Calu3 (cell line): Measurements from ENCODE around the gene GBA2. TPM values are rescaled to one million over a fixed set of nuclear protein-coding genes. Genes with fewer than 3 reads are reported as not detected.

Experiments used
- BruUV-seq: library from RNA; stranded (reverse); fragments of 400-500 nt; replicated peaks from 2 replicates; lab custom pipeline; 2021; lab: Mats Ljungman, UMichigan
- CTCF ChIA-PET: fragments of 300-600 bp; sonication (Branson Sonifier 250); formaldehyde crosslinking; loops from one replicate; lab custom pipeline; 2022; ENCODE audit warnings: antibody characterized with exemption; lab: Charles Lee
- DNase-seq: peaks from one replicate; pipeline ENCODE4 v3.0.0; 2022
- H3K27ac Mint-ChIP-seq: one replicate; pipeline ENCODE4 v1.8.0; 2022; ENCODE audit warnings: mixed read lengths; ENCODE audit not compliant: unreplicated experiment
- H3K27me3 Mint-ChIP-seq: one replicate; pipeline ENCODE4 v1.8.0; 2022; ENCODE audit warnings: mixed read lengths; ENCODE audit not compliant: unreplicated experiment
- H3K36me3 Mint-ChIP-seq: one replicate; pipeline ENCODE4 v1.8.0; 2022; ENCODE audit warnings: mild to moderate bottlenecking, moderate library complexity, mixed read lengths; ENCODE audit not compliant: insufficient read depth, unreplicated experiment
- H3K4me1 Mint-ChIP-seq: one replicate; pipeline ENCODE4 v1.8.0; 2022; ENCODE audit warnings: mild to moderate bottlenecking, low read depth, mixed read lengths; ENCODE audit not compliant: unreplicated experiment
- H3K4me3 Mint-ChIP-seq: one replicate; pipeline ENCODE4 v1.8.0; 2022; ENCODE audit warnings: mild to moderate bottlenecking, low read depth, moderate library complexity, mixed read lengths; ENCODE audit not compliant: unreplicated experiment
- H3K9me3 Mint-ChIP-seq: one replicate; pipeline ENCODE4 v1.8.0; 2022; ENCODE audit warnings: low read depth, mixed read lengths; ENCODE audit not compliant: unreplicated experiment
- CTCF ChIP-seq: fragments of 200-600 bp; IDR thresholded peaks from one replicate; pipeline ENCODE4 v1.8.0; 2022; ENCODE audit warnings: antibody characterized with exemption; ENCODE audit not compliant: unreplicated experiment
- intact Hi-C: fragments of 100-400 bp; cut with micrococcal nuclease; formaldehyde crosslinking; loops from one replicate; pipeline ENCODE4 v1.10.0; 2022; ENCODE audit not compliant: unreplicated experiment
- total RNA-seq: library from RNA; stranded (reverse); gene quantifications from 2 replicates; pipeline ENCODE4 v1.2.3, GENCODE V29; 2022

GBA2 gene
- total RNA-seq, 1 experiment from 2014 or later, result 62.7 TPM

- BruUV-seq, result no TSS peak
- no peak for DNase-seq
- H3K27ac Mint-ChIP-seq, result no peak overlapping the region
- H3K27me3 Mint-ChIP-seq, result no peaks in the 10 kb centered on the region
- no peak overlapping the region for H3K4me3 Mint-ChIP-seq
- no peaks in the 10 kb centered on the region for H3K9me3 Mint-ChIP-seq
- intact Hi-C loops, result no loop called here
- TF ChIP-seq CTCF, result no peak
- CTCF ChIA-PET, result no interaction called here
- H3K4me1 Mint-ChIP-seq, result no peaks in the 10 kb centered on the region
- peaks cover 37% of the 10 kb centered on the region for H3K36me3 Mint-ChIP-seq
These were observed 31.7 kb downstream of the GBA2 start for GRCh38 chr9:35717132-35717870.

GRCh38 chr9:35716230-35716629 lies 32.8 kb downstream of the GBA2 start:
- DNase-seq, result no peak
- intact Hi-C loops, result no loop called here
- Mint-ChIP-seq H3K36me3 (peaks cover 44% of the 10 kb centered on the region), H3K4me3 (no peak overlapping the region), H3K27me3 (no peaks in the 10 kb centered on the region), H3K4me1 (no peaks in the 10 kb centered on the region), H3K27ac (no peak overlapping the region), H3K9me3 (no peaks in the 10 kb centered on the region)
- no TSS peak for BruUV-seq
- CTCF ChIA-PET, result no interaction called here
- no peak for TF ChIP-seq CTCF

GRCh38 chr9:35714579-35715252 lies 34.3 kb downstream of the GBA2 start:
- Mint-ChIP-seq H3K36me3 (peaks cover 44% of the 10 kb centered on the region), H3K9me3 (no peaks in the 10 kb centered on the region), H3K4me3 (no peak overlapping the region), H3K27me3 (no peaks in the 10 kb centered on the region), H3K27ac (no peak overlapping the region), H3K4me1 (no peaks in the 10 kb centered on the region)
- intact Hi-C loops, result no loop called here
- CTCF ChIA-PET, result no interaction called here
- no peak for DNase-seq
- TF ChIP-seq CTCF, result no peak
- no TSS peak for BruUV-seq

- H3K4me3 Mint-ChIP-seq, result no peak overlapping the region
- no TSS peak for BruUV-seq
These were observed 34.9 kb downstream of the GBA2 start for GRCh38 chr9:35714123-35714522.

More at GRCh38 chr9:35714123-35714522, 34.9 kb downstream of the GBA2 start:
- H3K9me3 Mint-ChIP-seq, result no peaks in the 10 kb centered on the region
- no peak overlapping the region for H3K27ac Mint-ChIP-seq
- no peak for TF ChIP-seq CTCF
- intact Hi-C loops, result no loop called here
- peaks cover 49% of the 10 kb centered on the region for H3K36me3 Mint-ChIP-seq
- no peak for DNase-seq
- H3K27me3 Mint-ChIP-seq, result no peaks in the 10 kb centered on the region
- CTCF ChIA-PET, result no interaction called here
- no peaks in the 10 kb centered on the region for H3K4me1 Mint-ChIP-seq
